ENCODE results near the gene LCE7A.

The LCE7A gene

DNA sequence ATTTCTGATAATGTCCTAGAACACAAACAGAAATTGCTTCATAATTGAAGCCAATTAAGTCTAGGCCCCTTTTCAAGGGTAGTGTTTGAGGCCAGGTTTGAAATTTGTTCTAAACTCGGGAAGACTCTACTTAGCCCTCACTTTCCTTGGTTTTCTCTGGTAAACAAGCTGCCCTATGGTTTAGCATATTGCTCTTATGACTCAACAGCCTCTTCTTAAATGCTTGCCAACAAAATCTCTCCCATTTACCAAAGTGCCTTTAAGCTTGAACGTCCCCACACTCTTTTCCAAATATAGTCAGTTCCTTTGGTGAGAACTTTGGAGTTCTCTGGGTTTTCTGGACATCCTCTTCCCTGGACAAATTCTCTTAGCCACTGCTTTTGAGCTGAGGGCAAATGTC is 22.9 kb upstream of the LCE7A start:
- no peak for DNase-seq (ENCODE audit: low read depth)
- no peak overlapping the region for H3K4me3 ChIP-seq (ENCODE audit: low read depth, low read length)
- TF ChIP-seq, protein P1, sequence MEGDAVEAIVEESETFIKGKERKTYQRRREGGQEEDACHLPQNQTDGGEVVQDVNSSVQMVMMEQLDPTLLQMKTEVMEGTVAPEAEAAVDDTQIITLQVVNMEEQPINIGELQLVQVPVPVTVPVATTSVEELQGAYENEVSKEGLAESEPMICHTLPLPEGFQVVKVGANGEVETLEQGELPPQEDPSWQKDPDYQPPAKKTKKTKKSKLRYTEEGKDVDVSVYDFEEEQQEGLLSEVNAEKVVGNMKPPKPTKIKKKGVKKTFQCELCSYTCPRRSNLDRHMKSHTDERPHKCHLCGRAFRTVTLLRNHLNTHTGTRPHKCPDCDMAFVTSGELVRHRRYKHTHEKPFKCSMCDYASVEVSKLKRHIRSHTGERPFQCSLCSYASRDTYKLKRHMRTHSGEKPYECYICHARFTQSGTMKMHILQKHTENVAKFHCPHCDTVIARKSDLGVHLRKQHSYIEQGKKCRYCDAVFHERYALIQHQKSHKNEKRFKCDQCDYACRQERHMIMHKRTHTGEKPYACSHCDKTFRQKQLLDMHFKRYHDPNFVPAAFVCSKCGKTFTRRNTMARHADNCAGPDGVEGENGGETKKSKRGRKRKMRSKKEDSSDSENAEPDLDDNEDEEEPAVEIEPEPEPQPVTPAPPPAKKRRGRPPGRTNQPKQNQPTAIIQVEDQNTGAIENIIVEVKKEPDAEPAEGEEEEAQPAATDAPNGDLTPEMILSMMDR (conservative IDR thresholded peaks at IDR 0.05; ENCODE audit: low read depth, low read length), result no peak

DNA sequence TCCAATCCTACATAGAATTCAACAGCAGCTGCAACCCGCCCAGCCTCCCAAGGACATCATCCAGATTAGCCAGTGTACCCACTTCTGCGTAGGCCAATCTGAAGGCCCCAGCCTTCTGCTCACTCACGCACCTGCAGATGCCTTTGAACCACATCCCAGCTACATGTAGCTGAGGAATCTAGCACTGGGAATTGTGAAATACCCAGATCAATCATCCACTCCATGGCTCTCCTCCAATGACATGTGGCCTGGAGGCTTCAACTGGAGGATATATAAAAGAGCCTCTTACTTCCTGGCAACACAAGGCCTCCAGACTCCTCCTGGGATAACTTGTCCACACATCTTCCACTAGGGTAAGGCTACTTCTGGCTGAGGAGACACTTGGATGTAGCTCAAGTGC is 17.2 kb upstream of the LCE7A start, which contains the start of gene LCE6A:
TSS of gene LCE6A (plus strand) at position 301 of the 400 bp plus-strand sequence. CDS start 665 bp downstream, outside the sequence.
- no peak within 1 kb of the TSS for H3K4me3 ChIP-seq (ENCODE audit: low read depth, low read length)
- TF ChIP-seq, protein P1 (conservative IDR thresholded peaks at IDR 0.05; ENCODE audit: low read depth, low read length), result no peak
- no peak for DNase-seq (ENCODE audit: low read depth)

DNA sequence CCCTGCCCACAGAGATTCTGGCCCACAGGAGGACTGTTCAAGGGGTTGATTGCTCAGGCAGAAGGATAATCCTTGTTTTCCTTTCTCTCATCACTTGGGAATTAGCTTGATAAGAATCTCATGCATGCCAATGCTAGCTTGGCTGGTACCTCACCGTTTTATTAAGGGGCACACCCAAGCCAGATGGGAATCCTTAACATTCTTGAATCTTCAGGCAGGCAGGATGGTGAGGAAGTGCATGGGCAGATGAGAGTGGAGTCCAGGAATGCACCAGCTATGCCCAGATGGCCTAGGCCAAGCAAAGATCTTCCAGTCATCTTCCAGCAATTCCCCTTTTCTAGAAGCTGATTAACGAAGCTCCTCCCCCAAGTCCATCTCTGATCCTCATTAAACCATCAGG is 4.1 kb upstream of the LCE7A start:
- no peak overlapping the region for H3K4me3 ChIP-seq (ENCODE audit: low read depth, low read length)
- TF ChIP-seq, protein P1 (conservative IDR thresholded peaks at IDR 0.05; ENCODE audit: low read depth, low read length), result no peak
- DNase-seq (ENCODE audit: low read depth), result no peak

DNA sequence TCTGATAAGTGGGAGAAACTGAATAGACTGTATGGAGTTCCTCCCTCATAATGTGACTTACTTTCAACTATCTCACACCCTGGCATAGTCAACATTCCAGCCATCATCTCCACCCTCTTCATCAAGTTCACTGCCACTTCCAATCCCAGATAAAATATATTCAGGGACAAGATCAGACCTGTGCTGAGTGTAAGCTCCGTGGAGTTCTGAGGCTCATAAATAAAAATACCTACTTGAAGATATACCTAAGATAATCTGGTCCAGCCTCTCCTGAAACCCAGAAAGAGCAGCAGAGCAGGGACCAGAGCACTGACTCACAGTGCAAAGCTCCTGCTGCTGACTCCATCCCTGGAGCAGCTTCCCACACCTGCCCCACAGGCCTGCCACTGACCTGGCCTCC is 1.7 kb upstream of the LCE7A start:
- H3K4me3 ChIP-seq (ENCODE audit: low read depth, low read length), result no peak overlapping the region
- no peak for DNase-seq (ENCODE audit: low read depth)
- TF ChIP-seq, protein P1 (conservative IDR thresholded peaks at IDR 0.05; ENCODE audit: low read depth, low read length), result no peak

DNA sequence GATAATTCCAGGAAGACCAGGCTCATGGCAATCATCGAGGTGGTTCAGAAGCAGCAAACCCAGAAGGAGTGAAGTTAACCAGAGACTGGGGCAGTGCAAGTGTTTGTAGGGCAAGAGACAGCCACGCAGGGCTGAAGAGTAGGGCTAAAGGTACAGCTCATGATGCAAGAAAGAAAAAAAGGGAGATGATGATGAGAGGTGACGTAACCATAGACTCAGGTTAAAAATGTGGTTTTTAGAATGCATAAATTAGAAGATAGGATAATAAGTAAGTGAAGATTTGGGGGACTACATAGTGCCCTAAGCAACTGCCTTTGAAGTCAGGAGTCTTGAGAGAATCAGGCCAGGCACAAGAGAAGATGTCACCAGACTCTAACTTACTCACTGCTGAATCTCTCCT is 333 bp downstream of the LCE7A start:
- no peak for DNase-seq (ENCODE audit: low read depth)
- TF ChIP-seq, protein P1 (conservative IDR thresholded peaks at IDR 0.05; ENCODE audit: low read depth, low read length), result no peak
- no peak overlapping the region for H3K4me3 ChIP-seq (ENCODE audit: low read depth, low read length)

DNA sequence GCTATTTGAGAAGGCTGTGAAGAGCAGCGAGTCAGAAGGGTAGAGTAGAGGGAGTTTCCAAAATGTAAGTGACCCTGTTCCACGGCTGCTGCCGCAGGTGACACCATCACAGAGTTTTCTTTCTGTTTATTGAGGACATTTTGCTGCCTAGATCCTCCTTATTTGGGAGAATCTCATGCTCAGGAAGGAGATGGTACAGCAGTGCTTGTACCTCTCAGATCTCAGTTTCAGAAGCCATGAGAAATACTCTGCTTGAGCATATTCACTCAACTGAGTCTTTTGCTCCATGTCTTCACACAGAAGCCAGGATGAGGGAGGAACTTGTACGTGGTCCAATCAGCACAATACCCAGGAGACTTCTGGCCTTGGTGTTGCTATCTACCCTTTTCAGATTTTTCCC is 1.6 kb downstream of the LCE7A start:
- DNase-seq (ENCODE audit: low read depth), result no peak
- TF ChIP-seq, protein P1 (conservative IDR thresholded peaks at IDR 0.05; ENCODE audit: low read depth, low read length), result no peak
- H3K4me3 ChIP-seq (ENCODE audit: low read depth, low read length), result no peak overlapping the region

DNA sequence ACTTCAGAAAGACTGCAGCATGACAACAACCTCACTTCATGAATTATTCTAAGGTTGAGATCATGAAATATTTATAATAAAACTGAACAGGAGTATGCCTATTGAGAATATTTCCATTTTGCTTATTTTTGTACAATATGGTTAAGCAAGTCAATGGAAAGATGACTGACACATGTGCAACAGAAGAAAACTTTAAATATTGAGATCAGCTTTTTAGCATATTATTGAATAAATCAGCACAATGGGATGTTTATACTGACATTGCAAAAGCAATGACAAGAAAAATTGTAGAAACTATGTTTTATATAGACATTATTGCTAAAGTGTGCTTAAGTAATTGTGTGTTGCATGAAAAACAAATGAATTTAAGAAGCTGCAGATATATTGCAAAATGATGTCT is 4.6 kb downstream of the LCE7A start:
- TF ChIP-seq, protein P1 (conservative IDR thresholded peaks at IDR 0.05; ENCODE audit: low read depth, low read length), result no peak
- no peak overlapping the region for H3K4me3 ChIP-seq (ENCODE audit: low read depth, low read length)
- DNase-seq (ENCODE audit: low read depth), result no peak
